ENCODE measurements around the gene RND1. TPM values are rescaled to one million over a fixed set of nuclear protein-coding genes. Genes with fewer than 3 reads are reported as not detected.

The RND1 gene
- polyA plus RNA-seq, 1 donor (not counting 4 experiments of a cell fraction or from before 2014, with no cell fraction given), result 0.16 TPM

GRCh38 chr12:48827026-48827425, 38.6 kb downstream of the RND1 start:
- H3K36me3 ChIP-seq (ENCODE audit: control insufficient read depth in 2 of 2, extremely low read depth in 1 of 2, insufficient read depth in 2 of 2, low read length in 2 of 2), result peaks cover 24 to 38% of the 10 kb centered on the region in 2 experiments

GRCh38 chr12:48826209-48826855, 39.3 kb downstream of the RND1 start:
- no peak overlapping the region for H3K4me2 ChIP-seq (ENCODE audit: control insufficient read depth, extremely low read depth, insufficient read depth, low read depth, low read length)
- H3K79me2 ChIP-seq (ENCODE audit: control insufficient read depth, insufficient read depth, low read length), result no peaks in the 10 kb centered on the region
- no peak overlapping the region for H3K9ac ChIP-seq (ENCODE audit: control insufficient read depth, extremely low read depth, insufficient read depth, low read length)
- H3K27ac ChIP-seq (ENCODE audit: control insufficient read depth, insufficient read depth, low read length), result no peak overlapping the region
- H3K36me3 ChIP-seq (ENCODE audit: control insufficient read depth in 2 of 2, extremely low read depth in 1 of 2, insufficient read depth in 2 of 2, low read length in 2 of 2), result peaks cover 18 to 31% of the 10 kb centered on the region in 2 experiments
- dilution Hi-C loops (cut with MboI; ENCODE audit: extremely low pct_ligation_motif_present, low sequenced_read_pairs), result no loop called here
- FAIRE-seq, result peak; percentile 64
- H4K20me1 ChIP-seq (ENCODE audit: control insufficient read depth, extremely low read depth, insufficient read depth, low read length), result peaks cover 7% of the 10 kb centered on the region
- H3K9me3 ChIP-seq (ENCODE audit: control insufficient read depth, low read depth, low read length), result no peaks in the 10 kb centered on the region
- H2AFZ ChIP-seq (ENCODE audit: control insufficient read depth, low read length), result no peak overlapping the region
- H3K9me1 ChIP-seq (ENCODE audit: control insufficient read depth, extremely low read depth, insufficient read depth, low read length), result peaks cover 2% of the 10 kb centered on the region
- H3K27me3 ChIP-seq (ENCODE audit: control insufficient read depth, extremely low read depth, insufficient read depth, low read length), result no peaks in the 10 kb centered on the region
- no peak overlapping the region for H3K4me3 ChIP-seq (ENCODE audit: control insufficient read depth in 2 of 3, extremely low read depth in 1 of 3, insufficient read depth in 2 of 3, low read depth in 1 of 3, low read length in 3 of 3)
- TF ChIP-seq EZH2 (IDR thresholded peaks at IDR 0.05; ENCODE audit: low read length) (no peak), CTCF (optimal IDR thresholded peaks at IDR 0.05 in 1 of 3, IDR thresholded peaks at IDR 0.05 in 1 of 3, conservative IDR thresholded peaks at IDR 0.05 in 1 of 3; ENCODE audit: extremely low read depth in 1 of 3, insufficient read depth in 2 of 3, low read length in 3 of 3) (no peak)
- no peak for DNase-seq (ENCODE audit: low read depth, low spot score)
- peaks cover 5% of the 10 kb centered on the region for H3K4me1 ChIP-seq (ENCODE audit: control insufficient read depth, extremely low read depth, insufficient read depth, low read length)

More at GRCh38 chr12:48827026-48827425, 38.6 kb downstream of the RND1 start:
- H3K9me1 ChIP-seq (ENCODE audit: control insufficient read depth, extremely low read depth, insufficient read depth, low read length), result peaks cover 2% of the 10 kb centered on the region
- no peak overlapping the region for H2AFZ ChIP-seq (ENCODE audit: control insufficient read depth, low read length)
- H4K20me1 ChIP-seq (ENCODE audit: control insufficient read depth, extremely low read depth, insufficient read depth, low read length), result peaks cover 7% of the 10 kb centered on the region
- H3K9ac ChIP-seq (ENCODE audit: control insufficient read depth, extremely low read depth, insufficient read depth, low read length), result no peak overlapping the region
- no peaks in the 10 kb centered on the region for H3K27me3 ChIP-seq (ENCODE audit: control insufficient read depth, extremely low read depth, insufficient read depth, low read length)
- no peaks in the 10 kb centered on the region for H3K79me2 ChIP-seq (ENCODE audit: control insufficient read depth, insufficient read depth, low read length)
- TF ChIP-seq EZH2 (IDR thresholded peaks at IDR 0.05; ENCODE audit: low read length) (no peak), CTCF (optimal IDR thresholded peaks at IDR 0.05 in 1 of 3, IDR thresholded peaks at IDR 0.05 in 1 of 3, conservative IDR thresholded peaks at IDR 0.05 in 1 of 3; ENCODE audit: extremely low read depth in 1 of 3, insufficient read depth in 2 of 3, low read length in 3 of 3) (no peak)
- dilution Hi-C loops (cut with MboI; ENCODE audit: extremely low pct_ligation_motif_present, low sequenced_read_pairs), result no loop called here
- no peak for DNase-seq (ENCODE audit: low read depth, low spot score)
- no peak overlapping the region for H3K4me3 ChIP-seq (ENCODE audit: control insufficient read depth in 2 of 3, extremely low read depth in 1 of 3, insufficient read depth in 2 of 3, low read depth in 1 of 3, low read length in 3 of 3)
- H3K4me2 ChIP-seq (ENCODE audit: control insufficient read depth, extremely low read depth, insufficient read depth, low read depth, low read length), result no peak overlapping the region
- FAIRE-seq, result no peak
- peaks cover 5% of the 10 kb centered on the region for H3K4me1 ChIP-seq (ENCODE audit: control insufficient read depth, extremely low read depth, insufficient read depth, low read length)
- H3K27ac ChIP-seq (ENCODE audit: control insufficient read depth, insufficient read depth, low read length), result no peak overlapping the region
- H3K9me3 ChIP-seq (ENCODE audit: control insufficient read depth, low read depth, low read length), result no peaks in the 10 kb centered on the region

Measured in keratinocyte (primary cell).